Thoracic aorta (tissue), 2 donors: ENCODE data around the gene TARBP1. TPM values are rescaled to one million over a fixed set of nuclear protein-coding genes. Genes with fewer than 3 reads are reported as not detected.
A peak's percentile ranks its signal among the peaks of the same experiment; 100 is the strongest.
"Not testable (repeated sequence)": the region's sequence is repeated elsewhere in the genome, so short reads cannot be mapped to it uniquely, and the experiment has no call there.

Experiments used
- ATAC-seq: fragments of 150-250 bp; one replicate; pipeline ENCODE4 v1.8.0; 2017; ENCODE audit warnings: low read depth; ENCODE audit not compliant: insufficient number of reproducible peaks, low FRiP score
- DNase-seq: peaks from one replicate; pipeline ENCODE4 v3.0.0-alpha.2; 2020; ENCODE audit warnings: low spot score
- H3K27ac ChIP-seq, 2 donors: fragments of 200-600 bp; sonication (generic); 1 replicate in 1 of 2; 2 replicates in 1 of 2; pipeline ENCODE4 v1.5.1; 2016; ENCODE audit warnings: mild to moderate bottlenecking in 2 of 2, moderate library complexity in 2 of 2
- H3K27me3 ChIP-seq: fragments of 200-600 bp; sonication (generic); replicated peaks from 2 replicates; pipeline ENCODE4 v1.6.0; 2016; ENCODE audit warnings: mild to moderate bottlenecking; ENCODE audit not compliant: insufficient read depth
- H3K36me3 ChIP-seq: fragments of 200-600 bp; sonication (generic); one replicate; pipeline ENCODE4 v1.5.1; 2016
- H3K4me1 ChIP-seq, 2 donors: fragments of 200-600 bp; sonication (generic); 1 replicate in 1 of 2; 2 replicates in 1 of 2; pipeline versions ENCODE4 v1.5.1 to v1.6.0; 2016; ENCODE audit warnings: low read depth in 2 of 2, mild to moderate bottlenecking in 1 of 2; ENCODE audit not compliant: control insufficient read depth in 1 of 2
- H3K4me3 ChIP-seq: fragments of 200-600 bp; sonication (generic); 2 replicates; pipeline ENCODE4 v1.5.1; 2016; ENCODE audit warnings: mild to moderate bottlenecking
- H3K9me3 ChIP-seq: fragments of 200-600 bp; sonication (generic); 2 replicates; pipeline ENCODE4 v1.5.1; 2016
- total RNA-seq, 2 donors: library from RNA; depleted of rRNA; stranded (reverse); fragments of >200 nt; gene quantifications; one replicate each; pipeline versions ENCODE4 v1.1.0 to v1.2.3, GENCODE V29; 2016
- TF ChIP-seq, protein P1 (sequence below): fragments of 200-600 bp; sonication (generic); IDR thresholded peaks from one replicate; pipeline ENCODE4 v1.5.1; 2019; ENCODE audit warnings: antibody characterized with exemption

Gene TARBP1
- total RNA-seq, 2 donors from 2014 or later = 11.5 to 13.5 TPM

DNA sequence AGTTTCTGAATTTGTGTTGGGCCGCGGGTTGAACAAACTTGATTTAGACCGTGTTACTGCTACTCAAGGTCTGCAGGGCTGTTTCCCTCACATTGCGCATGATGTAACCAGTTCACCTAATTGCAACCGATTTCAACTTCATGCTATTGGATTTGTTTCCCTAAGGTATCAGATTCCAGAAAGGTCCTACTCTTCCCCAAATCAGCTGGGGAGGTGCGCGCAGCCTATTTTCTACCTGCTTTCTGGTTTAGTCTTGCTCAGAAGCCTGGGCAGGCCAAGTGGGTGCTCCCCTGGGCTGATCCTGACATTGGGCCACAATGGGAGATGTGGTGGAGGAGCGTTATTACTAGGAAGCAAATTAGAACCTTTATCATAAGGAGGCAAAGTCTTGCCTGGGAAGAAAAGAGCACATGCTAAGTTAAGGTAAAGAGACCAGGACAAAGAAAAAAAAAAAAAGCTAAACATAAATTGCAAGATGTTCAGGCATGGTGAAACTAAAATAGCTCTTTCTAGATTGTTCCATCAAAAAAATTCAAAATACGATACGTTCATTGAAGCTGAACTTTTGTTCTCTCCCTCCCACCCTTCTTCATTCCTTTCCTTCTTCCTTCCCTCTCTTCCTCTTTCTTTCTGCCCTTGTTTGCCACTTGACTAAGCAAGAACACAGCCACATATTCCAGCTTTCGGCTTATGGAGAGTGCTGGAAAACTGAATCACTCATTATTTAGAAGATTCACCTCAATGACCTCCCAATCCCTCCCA lies 28.8 kb upstream of the TARBP1 start:
- Histone ChIP-seq H3K4me1 (peaks cover 12 to 25% of the 10 kb centered on the region in 2 donors), H3K9me3 (no peaks in the 10 kb centered on the region), H3K36me3 (no peaks in the 10 kb centered on the region), H3K27ac (no peak overlapping the region), H3K27me3 (no peaks in the 10 kb centered on the region), H3K4me3 (no peak overlapping the region)
- ATAC-seq (no peak), DNase-seq (no peak)
- TF ChIP-seq, protein P1, sequence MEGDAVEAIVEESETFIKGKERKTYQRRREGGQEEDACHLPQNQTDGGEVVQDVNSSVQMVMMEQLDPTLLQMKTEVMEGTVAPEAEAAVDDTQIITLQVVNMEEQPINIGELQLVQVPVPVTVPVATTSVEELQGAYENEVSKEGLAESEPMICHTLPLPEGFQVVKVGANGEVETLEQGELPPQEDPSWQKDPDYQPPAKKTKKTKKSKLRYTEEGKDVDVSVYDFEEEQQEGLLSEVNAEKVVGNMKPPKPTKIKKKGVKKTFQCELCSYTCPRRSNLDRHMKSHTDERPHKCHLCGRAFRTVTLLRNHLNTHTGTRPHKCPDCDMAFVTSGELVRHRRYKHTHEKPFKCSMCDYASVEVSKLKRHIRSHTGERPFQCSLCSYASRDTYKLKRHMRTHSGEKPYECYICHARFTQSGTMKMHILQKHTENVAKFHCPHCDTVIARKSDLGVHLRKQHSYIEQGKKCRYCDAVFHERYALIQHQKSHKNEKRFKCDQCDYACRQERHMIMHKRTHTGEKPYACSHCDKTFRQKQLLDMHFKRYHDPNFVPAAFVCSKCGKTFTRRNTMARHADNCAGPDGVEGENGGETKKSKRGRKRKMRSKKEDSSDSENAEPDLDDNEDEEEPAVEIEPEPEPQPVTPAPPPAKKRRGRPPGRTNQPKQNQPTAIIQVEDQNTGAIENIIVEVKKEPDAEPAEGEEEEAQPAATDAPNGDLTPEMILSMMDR = no peak

DNA sequence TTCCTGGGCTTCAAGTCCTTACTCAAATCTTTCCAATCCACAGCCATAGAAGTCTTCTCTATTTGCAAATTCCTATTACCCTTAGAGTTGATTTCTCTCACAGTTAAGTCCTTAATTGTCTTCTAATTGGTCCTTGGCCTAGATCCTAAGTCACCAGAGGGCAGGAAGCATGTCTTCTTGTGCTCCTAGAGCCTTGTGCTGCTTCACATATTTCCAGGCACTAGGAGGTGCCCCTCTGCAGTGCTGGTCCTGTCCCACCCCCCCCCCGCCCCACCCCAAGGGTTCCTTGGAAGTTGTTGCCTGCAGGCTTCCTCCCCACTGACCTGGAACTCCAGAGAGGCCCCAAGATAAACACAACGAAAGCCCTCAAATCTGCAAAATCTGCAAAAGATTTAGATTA lies 28.1 kb upstream of the TARBP1 start:
- Histone ChIP-seq H3K4me3 (no peak overlapping the region), H3K27me3 (no peaks in the 10 kb centered on the region), H3K27ac (no peak overlapping the region), H3K36me3 (no peaks in the 10 kb centered on the region), H3K4me1 (peaks cover 13 to 27% of the 10 kb centered on the region in 2 donors), H3K9me3 (no peaks in the 10 kb centered on the region)
- DNase-seq (no peak), ATAC-seq (no peak)
- TF ChIP-seq, protein P1 = no peak

DNA sequence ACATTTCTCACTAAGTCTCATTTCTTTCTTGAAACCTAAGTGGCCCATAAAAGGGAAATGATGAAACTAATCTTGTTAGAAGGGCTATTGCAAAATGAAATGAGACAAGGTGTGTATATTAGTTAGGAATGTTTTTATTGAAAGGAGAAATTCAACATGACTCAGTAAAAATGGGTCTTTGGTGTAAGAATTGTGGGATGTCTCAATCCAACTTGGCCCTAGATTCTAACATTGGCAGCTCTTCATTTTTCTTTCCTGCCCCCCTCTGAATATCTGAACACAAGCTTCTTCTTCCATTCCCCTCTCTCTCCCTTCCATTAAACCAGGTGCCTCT lies 26.8 kb upstream of the TARBP1 start:
- H3K27ac ChIP-seq = no peak overlapping the region
- no peaks in the 10 kb centered on the region for H3K9me3 ChIP-seq
- no peak for ATAC-seq

DNA sequence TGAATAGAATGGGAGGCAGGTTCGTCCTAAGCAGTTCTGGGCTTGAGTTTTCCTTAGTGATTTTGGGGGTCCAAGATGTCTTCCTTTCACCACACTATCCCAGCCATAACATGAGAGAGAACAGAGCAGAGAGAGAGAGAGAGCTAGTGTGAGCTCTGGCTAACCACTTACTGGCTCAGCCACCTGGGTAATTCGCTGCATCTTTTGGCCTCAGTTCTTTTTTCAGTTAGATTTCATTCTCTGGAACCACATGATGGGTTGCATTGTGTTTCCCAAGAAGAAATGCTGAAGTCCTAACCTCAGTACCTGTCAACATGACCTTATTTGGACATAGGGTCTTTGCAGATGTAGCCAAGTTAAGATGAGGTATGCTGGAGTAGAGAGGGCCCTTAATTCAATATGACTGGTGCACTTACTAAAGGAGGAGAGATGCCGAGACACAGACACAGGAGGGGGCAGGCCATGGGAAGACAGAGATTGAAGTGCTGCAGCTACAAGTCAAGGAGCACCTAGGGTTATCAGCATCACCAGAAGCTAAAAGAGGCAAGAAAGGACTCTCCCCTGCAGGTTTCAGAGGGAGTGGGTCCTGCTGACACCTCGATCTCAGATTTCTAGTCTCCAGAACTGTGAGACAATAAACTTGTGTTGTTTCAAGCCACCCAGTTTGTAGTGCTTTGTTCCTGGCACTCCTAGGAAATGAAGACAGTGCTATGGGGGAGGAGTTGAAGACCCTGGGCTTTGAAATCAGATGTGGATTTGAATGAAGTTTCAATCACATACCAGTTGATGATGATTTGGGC lies 26.2 kb upstream of the TARBP1 start:
- Histone ChIP-seq H3K36me3 (no peaks in the 10 kb centered on the region), H3K27me3 (no peaks in the 10 kb centered on the region), H3K4me3 (no peak overlapping the region), H3K27ac (no peak overlapping the region), H3K4me1 (peaks cover 21 to 38% of the 10 kb centered on the region in 2 donors), H3K9me3 (no peaks in the 10 kb centered on the region)
- TF ChIP-seq, protein P1 = no peak
- DNase-seq (no peak), ATAC-seq (no peak)

More for the DNA sequence above, 26.8 kb upstream of the TARBP1 start:
- peaks cover 17 to 32% of the 10 kb centered on the region in 2 donors for H3K4me1 ChIP-seq
- no peaks in the 10 kb centered on the region for H3K27me3 ChIP-seq
- no peak for DNase-seq
- no peaks in the 10 kb centered on the region for H3K36me3 ChIP-seq
- no peak overlapping the region for H3K4me3 ChIP-seq
- TF ChIP-seq, protein P1 = no peak

DNA sequence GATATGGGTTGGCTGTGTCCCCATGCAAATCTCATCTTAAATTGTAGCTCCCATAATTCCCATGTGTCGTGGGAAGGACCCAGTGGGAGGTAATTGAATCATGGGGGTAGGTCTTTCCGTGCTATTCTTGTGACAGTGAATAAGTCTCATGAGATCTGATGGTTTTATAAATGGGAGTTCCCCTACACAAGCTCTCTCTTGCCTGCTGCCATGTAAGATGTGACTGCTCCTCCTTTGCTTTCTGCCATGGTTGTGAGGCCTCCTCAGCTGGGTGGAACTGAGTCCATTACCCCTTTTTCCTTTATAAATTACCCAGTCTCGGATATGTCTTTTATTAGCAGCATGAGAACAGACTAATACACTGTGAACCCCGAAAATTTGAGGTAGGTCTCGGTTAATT lies 25.3 kb upstream of the TARBP1 start:
- Histone ChIP-seq H3K4me1 (peaks cover 26 to 38% of the 10 kb centered on the region in 2 donors), H3K27ac (peak overlapping the region in 1 of 2 donors; percentile 62)
- not testable (repeated sequence) for DNase-seq, H3K36me3 ChIP-seq, ATAC-seq, H3K27me3 ChIP-seq, H3K4me3 ChIP-seq, H3K9me3 ChIP-seq
